GM12801 (cell line): ENCODE results near the gene ACAA1.

Experiments used
- TF ChIP-seq, protein P1 (sequence below): IDR thresholded peaks from one replicate; pipeline ENCODE4 v1.5.1; 2011; ENCODE audit warnings: control low read depth; ENCODE audit not compliant: insufficient read length; ENCODE audit errors: extremely low read depth

The ACAA1 gene

DNA sequence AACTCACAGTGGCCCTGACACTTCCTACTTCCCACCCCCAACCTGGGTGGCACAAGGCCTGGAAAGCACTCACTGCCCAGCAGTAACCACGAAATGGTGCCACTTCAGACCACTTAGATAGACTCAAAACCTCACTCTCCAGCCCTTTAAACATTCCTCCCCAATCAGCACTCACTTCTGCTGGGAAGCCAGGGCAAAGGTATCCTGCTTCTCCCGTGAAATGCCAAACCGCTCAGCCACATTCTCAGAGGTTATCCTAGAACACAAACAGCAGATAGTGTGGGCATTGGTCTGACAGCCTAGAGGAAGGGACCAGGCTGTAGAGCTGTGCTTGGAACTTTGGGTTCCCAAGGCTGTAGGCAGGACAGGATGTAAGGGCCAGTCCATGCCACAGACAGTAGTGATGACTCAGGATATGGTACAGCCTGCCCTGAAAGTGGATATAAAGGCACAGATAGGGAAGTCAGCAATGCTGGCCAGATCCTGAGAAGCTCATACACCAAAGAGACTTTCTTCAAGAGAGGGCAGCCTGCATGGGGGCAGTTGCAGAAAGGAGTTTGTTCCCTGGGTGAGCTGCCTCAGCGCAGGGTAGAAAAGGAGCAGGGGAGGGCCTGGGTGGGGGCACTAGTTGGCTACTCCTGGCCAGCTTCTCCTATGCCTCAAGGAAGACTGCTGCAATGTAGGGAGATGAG is 9.2 kb downstream of the ACAA1 start:
- TF ChIP-seq, protein P1, sequence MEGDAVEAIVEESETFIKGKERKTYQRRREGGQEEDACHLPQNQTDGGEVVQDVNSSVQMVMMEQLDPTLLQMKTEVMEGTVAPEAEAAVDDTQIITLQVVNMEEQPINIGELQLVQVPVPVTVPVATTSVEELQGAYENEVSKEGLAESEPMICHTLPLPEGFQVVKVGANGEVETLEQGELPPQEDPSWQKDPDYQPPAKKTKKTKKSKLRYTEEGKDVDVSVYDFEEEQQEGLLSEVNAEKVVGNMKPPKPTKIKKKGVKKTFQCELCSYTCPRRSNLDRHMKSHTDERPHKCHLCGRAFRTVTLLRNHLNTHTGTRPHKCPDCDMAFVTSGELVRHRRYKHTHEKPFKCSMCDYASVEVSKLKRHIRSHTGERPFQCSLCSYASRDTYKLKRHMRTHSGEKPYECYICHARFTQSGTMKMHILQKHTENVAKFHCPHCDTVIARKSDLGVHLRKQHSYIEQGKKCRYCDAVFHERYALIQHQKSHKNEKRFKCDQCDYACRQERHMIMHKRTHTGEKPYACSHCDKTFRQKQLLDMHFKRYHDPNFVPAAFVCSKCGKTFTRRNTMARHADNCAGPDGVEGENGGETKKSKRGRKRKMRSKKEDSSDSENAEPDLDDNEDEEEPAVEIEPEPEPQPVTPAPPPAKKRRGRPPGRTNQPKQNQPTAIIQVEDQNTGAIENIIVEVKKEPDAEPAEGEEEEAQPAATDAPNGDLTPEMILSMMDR: no peak

DNA sequence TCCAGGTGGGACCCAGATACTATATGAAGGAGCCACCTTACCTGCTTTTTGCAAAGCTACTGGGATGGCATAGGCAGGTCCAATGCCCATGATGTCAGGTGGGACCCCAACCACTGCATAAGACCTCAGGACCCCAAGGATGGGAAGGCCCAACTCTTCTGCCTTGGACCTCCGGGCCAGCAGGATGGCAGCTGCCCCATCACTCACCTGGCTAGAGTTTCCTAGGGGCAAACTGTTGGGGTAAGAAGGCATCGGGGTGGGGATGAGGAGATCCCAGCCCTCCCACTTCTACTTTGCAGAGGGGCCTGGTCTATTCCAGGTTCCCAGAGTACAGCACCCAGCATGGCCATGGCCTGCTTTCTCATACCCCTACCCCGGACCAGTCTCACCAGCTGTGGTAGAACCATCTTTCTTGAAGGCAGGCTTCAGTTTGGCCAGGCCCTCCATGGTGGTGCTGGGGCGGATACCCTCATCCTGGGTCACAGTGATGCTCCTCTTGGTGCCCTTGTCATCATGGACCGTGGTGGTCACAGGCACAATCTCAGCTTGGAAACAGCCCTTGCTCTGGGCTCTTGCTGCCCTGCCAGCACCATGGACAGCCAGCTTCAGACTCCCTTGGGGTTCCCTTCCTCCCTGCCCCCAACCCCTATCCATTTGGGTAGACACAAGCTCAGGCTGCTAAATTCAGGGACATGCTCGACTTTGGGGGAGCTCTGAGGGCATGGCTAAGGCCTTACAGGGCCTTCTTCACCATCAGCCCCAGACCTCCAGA is 10.6 kb downstream of the ACAA1 start:
- TF ChIP-seq, protein P1: no peak

DNA sequence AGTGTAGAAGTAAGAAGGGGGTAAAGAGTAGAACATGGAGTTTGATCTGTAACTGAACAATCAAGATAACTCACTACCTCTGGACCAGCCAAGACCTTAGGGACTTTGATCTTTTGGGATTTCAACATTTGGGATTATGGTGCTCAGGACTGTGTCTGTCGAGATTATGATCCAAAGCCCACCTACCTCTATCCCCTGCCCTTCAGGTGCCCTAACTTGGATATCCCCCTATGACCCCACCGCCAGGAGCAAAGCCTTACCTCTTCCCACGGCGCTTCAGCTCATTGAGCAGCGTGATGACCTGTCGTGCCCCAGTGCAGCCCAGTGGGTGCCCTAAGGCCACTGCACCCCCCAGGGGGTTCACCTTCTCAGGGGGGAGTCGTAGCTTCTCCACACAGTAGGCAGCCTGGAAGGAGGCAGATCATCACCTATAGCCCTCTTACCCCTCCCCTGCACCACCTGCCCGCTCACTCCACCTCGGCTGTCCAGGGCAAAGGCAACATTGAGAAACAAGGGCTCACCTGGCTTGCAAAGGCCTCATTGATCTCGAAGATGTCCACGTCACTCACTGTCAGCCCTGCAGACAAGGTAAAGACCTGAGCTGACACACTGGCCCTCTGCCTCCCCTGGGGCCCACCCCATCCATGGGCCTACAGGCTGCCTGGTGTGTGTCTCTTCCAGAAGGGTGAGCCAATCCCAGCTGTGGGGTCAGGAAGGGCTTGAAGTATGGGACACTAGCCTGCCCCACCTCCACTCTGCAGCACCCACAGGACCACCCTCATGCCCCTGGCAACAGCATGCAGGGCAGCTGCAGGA is 11.4 kb downstream of the ACAA1 start:
- TF ChIP-seq, protein P1: no peak

GRCh38 chr3:38124324-38125122 is 12.4 kb downstream of the ACAA1 start:
- TF ChIP-seq, protein P1: no peak

DNA sequence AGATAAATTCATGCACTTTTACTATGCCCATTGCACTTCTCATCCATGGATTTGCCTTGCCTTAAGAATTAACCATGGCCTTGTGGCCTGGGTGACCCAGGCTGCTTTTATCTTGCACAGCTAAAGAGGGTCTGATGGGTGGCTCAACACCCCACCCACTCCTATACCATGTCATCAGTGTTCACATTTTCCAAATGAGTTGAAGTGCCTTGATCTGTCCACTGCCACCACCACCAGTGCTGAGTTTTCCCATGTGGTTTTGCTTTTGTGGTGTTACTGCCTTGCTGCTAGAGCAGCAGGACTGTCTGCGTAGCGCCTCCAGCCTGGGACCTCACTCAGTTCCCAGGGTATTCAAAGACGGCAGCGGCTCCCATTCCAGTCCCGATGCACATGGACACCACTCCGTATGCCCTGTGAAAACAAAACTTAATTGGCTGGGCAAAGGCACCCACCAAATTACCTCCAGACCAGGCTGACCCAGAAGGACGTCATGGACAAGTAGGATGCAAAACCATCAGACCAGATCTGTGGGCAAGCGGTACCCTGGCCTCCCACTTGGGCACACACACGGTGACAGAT is 14.1 kb downstream of the ACAA1 start:
- TF ChIP-seq, protein P1: no peak

DNA sequence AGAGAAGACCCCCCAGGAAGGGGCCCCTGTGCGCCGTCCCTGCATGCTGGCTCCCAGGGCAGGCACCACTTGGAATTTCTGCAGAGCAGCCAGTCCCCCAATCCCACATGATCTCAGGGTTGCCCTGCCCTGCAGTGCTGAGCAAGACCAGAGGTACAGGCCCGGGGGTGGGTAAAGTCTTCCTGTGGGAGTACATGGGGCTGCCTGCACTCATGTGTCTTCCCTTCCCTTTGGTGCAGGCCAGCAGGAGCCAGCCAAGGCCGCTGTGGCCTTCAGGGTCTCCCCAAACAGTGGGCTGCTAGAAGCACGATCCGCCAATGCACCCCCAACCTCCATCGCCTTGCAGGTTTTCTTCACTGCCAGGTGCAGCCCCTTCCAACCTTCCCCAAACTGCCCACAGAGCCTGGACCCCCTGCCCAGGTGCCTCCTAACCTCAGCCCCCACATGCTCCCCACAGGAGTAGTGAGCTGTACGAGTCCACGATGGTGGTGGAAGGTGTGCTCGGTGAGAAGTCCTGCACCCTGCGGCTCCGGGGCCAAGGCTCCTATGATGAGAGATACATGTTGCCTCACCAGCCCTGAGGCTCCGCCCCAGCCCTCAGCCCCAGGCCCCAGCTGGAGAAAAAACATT is 15.0 kb downstream of the ACAA1 start:
- TF ChIP-seq, protein P1: no peak
